ENCODE data around the gene GK.
"Not testable (repeated sequence)": the region's sequence is repeated elsewhere in the genome, so short reads cannot be mapped to it uniquely, and the experiment has no call there.

Gene GK

DNA sequence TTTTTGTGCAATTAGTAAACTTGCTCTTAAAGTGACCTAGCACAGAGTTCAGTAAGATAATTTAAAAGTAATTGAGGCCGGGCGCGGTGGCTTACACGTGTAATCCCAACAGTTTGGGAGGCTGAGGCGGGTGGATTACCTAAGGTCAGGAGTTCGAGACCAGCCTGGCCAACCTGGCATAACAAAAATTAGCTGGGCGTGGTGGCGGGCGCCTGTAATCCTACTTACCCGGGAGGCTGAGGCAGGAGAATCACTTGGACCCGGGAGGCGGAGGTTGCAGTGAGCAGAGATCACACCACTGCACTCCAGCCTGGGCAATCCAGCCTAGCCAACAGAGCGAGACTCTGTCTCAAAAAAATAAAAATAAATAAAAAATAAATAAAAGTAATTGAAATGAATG, 1.2 kb downstream of the GK start:
- H3K36me3 ChIP-seq (ENCODE audit: control insufficient read depth in 1 of 2, insufficient read depth in 2 of 2, low read length in 2 of 2); H3K27me3 ChIP-seq (ENCODE audit: insufficient read depth, low read length); H3K9me3 ChIP-seq (ENCODE audit: insufficient read depth, low read depth, low read length); H3K79me1 ChIP-seq (ENCODE audit: low read length); H2BK5ac ChIP-seq (ENCODE audit: low read depth, low read length, poor library complexity); H3K23ac ChIP-seq (ENCODE audit: low read length); H3K4me2 ChIP-seq (ENCODE audit: low read length); H2BK120ac ChIP-seq (ENCODE audit: insufficient read depth, low read length, poor library complexity); H3K79me2 ChIP-seq (ENCODE audit: control insufficient read depth, insufficient read depth, low read length, poor library complexity); H3K9ac ChIP-seq (ENCODE audit: low read length); H4K12ac ChIP-seq (ENCODE audit: low read depth, low read length); H3K4me1 ChIP-seq (ENCODE audit: control insufficient read depth in 1 of 2, insufficient read depth in 2 of 2, low read length in 2 of 2); H3K18ac ChIP-seq (ENCODE audit: low read length); H4K8ac ChIP-seq (ENCODE audit: low read depth, low read length); H3K14ac ChIP-seq (ENCODE audit: low read length); H2AK5ac ChIP-seq (ENCODE audit: low read length); H3K4me3 ChIP-seq (ENCODE audit: low read depth, low read length); H2BK12ac ChIP-seq (ENCODE audit: low read length); H2AFZ ChIP-seq (ENCODE audit: insufficient read depth, low read length, poor library complexity); H3K4ac ChIP-seq (ENCODE audit: low read depth, low read length); H4K91ac ChIP-seq (ENCODE audit: low read depth, low read length); H3K27ac ChIP-seq (ENCODE audit: low read depth, low read length); DNase-seq: not testable (repeated sequence)
- WGBS (ENCODE audit: extremely low coverage, insufficient coverage, insufficient read length), result no CpG with 5 or more reads among the region's 13 CpGs

DNA sequence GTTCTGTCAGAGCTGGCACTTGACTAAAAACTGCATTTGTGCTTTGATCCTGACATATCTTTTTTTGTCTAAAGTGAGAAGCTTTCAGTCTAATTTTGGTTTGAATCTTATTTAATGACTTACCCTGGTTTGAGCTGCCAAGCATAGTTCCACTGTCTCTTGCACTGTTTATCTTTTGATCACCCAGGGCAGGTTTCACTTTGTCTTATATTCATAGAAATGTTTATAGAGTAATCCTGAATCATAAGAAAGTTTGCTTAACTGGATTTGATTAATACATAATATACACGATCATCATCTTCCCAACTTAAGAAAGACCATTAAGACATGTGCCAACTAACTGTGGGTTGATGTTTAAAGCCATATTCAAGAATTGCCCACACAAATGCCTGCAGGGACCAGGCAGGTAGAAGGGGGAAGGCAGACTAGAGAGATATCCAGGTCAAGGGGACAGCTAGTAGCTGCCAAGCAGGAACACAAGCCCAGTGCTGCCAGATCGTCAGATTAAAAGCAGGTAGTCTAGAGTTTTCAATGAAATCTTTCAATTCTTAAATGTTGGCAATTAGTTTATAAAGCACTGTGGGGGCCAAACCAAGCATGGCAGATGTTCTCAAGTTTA, 1.9 kb downstream of the GK start:
- peaks cover 3 to 7% of the 10 kb centered on the region in 2 experiments for H3K4me1 ChIP-seq (ENCODE audit: control insufficient read depth in 1 of 2, insufficient read depth in 2 of 2, low read length in 2 of 2)
- no peak overlapping the region for H3K9ac ChIP-seq (ENCODE audit: low read length)
- H4K8ac ChIP-seq (ENCODE audit: low read depth, low read length), result no peak overlapping the region
- H3K79me2 ChIP-seq (ENCODE audit: control insufficient read depth, insufficient read depth, low read length, poor library complexity), result no peaks in the 10 kb centered on the region
- no peak overlapping the region for H4K12ac ChIP-seq (ENCODE audit: low read depth, low read length)
- H3K4me3 ChIP-seq (ENCODE audit: low read depth, low read length), result no peak overlapping the region
- H2BK5ac ChIP-seq (ENCODE audit: low read depth, low read length, poor library complexity), result no peak overlapping the region
- H2AFZ ChIP-seq (ENCODE audit: insufficient read depth, low read length, poor library complexity), result no peak overlapping the region
- H3K27me3 ChIP-seq (ENCODE audit: insufficient read depth, low read length), result no peaks in the 10 kb centered on the region
- no peak overlapping the region for H3K4me2 ChIP-seq (ENCODE audit: low read length)
- H3K18ac ChIP-seq (ENCODE audit: low read length), result no peak overlapping the region
- peaks cover 5% of the 10 kb centered on the region for H3K79me1 ChIP-seq (ENCODE audit: low read length)
- no peak overlapping the region for H4K91ac ChIP-seq (ENCODE audit: low read depth, low read length)
- H3K9me3 ChIP-seq (ENCODE audit: insufficient read depth, low read depth, low read length), result no peaks in the 10 kb centered on the region
- H3K27ac ChIP-seq (ENCODE audit: low read depth, low read length), result no peak overlapping the region
- no peak overlapping the region for H3K14ac ChIP-seq (ENCODE audit: low read length)
- no CpG with 5 or more reads among the region's 2 CpGs for WGBS (ENCODE audit: extremely low coverage, insufficient coverage, insufficient read length)
- H2BK12ac ChIP-seq (ENCODE audit: low read length), result no peak overlapping the region
- no peak overlapping the region for H3K4ac ChIP-seq (ENCODE audit: low read depth, low read length)
- H3K36me3 ChIP-seq (ENCODE audit: control insufficient read depth in 1 of 2, insufficient read depth in 2 of 2, low read length in 2 of 2), result no peaks in the 10 kb centered on the region
- no peak overlapping the region for H2BK120ac ChIP-seq (ENCODE audit: insufficient read depth, low read length, poor library complexity)
- no peak overlapping the region for H3K23ac ChIP-seq (ENCODE audit: low read length)
- no peak for DNase-seq
- no peak overlapping the region for H2AK5ac ChIP-seq (ENCODE audit: low read length)

DNA sequence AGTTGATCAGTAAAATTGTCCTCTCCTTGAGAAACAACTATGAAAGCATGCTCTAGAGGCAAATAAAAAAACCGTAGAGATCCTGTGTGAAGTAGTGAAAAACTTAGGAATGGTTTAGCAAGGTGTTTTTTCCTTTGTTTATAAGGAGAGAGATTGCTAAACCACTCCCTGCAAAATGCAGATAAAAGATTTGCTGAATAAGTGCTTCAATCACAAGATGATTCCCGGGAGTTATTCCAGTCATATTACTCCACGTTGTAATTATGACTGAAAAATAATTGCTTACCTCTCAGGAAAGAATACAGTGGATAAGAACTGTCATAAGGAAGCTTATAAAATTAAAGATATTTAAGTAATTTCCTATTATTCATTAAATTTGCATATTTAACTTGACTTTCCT, 2.8 kb downstream of the GK start:
- Histone ChIP-seq H3K18ac (ENCODE audit: low read length) (no peak overlapping the region), H4K8ac (ENCODE audit: low read depth, low read length) (no peak overlapping the region), H3K4me1 (ENCODE audit: control insufficient read depth in 1 of 2, insufficient read depth in 2 of 2, low read length in 2 of 2) (peaks cover 3 to 7% of the 10 kb centered on the region in 2 experiments), H3K4ac (ENCODE audit: low read depth, low read length) (no peak overlapping the region), H3K4me3 (ENCODE audit: low read depth, low read length) (no peak overlapping the region), H4K91ac (ENCODE audit: low read depth, low read length) (no peak overlapping the region), H3K27me3 (ENCODE audit: insufficient read depth, low read length) (no peaks in the 10 kb centered on the region), H3K79me2 (ENCODE audit: control insufficient read depth, insufficient read depth, low read length, poor library complexity) (no peaks in the 10 kb centered on the region), H2BK5ac (ENCODE audit: low read depth, low read length, poor library complexity) (no peak overlapping the region), H3K79me1 (ENCODE audit: low read length) (peaks cover 5% of the 10 kb centered on the region), H3K27ac (ENCODE audit: low read depth, low read length) (no peak overlapping the region), H3K36me3 (ENCODE audit: control insufficient read depth in 1 of 2, insufficient read depth in 2 of 2, low read length in 2 of 2) (no peaks in the 10 kb centered on the region), H4K12ac (ENCODE audit: low read depth, low read length) (no peak overlapping the region), H3K4me2 (ENCODE audit: low read length) (no peak overlapping the region), H3K9me3 (ENCODE audit: insufficient read depth, low read depth, low read length) (no peaks in the 10 kb centered on the region), H2BK12ac (ENCODE audit: low read length) (no peak overlapping the region), H2AFZ (ENCODE audit: insufficient read depth, low read length, poor library complexity) (no peak overlapping the region), H3K14ac (ENCODE audit: low read length) (no peak overlapping the region), H3K9ac (ENCODE audit: low read length) (no peak overlapping the region), H3K23ac (ENCODE audit: low read length) (no peak overlapping the region), H2BK120ac (ENCODE audit: insufficient read depth, low read length, poor library complexity) (no peak overlapping the region), H2AK5ac (ENCODE audit: low read length) (no peak overlapping the region)
- no peak for DNase-seq
- no CpG with 5 or more reads among the region's 3 CpGs for WGBS (ENCODE audit: extremely low coverage, insufficient coverage, insufficient read length)

DNA sequence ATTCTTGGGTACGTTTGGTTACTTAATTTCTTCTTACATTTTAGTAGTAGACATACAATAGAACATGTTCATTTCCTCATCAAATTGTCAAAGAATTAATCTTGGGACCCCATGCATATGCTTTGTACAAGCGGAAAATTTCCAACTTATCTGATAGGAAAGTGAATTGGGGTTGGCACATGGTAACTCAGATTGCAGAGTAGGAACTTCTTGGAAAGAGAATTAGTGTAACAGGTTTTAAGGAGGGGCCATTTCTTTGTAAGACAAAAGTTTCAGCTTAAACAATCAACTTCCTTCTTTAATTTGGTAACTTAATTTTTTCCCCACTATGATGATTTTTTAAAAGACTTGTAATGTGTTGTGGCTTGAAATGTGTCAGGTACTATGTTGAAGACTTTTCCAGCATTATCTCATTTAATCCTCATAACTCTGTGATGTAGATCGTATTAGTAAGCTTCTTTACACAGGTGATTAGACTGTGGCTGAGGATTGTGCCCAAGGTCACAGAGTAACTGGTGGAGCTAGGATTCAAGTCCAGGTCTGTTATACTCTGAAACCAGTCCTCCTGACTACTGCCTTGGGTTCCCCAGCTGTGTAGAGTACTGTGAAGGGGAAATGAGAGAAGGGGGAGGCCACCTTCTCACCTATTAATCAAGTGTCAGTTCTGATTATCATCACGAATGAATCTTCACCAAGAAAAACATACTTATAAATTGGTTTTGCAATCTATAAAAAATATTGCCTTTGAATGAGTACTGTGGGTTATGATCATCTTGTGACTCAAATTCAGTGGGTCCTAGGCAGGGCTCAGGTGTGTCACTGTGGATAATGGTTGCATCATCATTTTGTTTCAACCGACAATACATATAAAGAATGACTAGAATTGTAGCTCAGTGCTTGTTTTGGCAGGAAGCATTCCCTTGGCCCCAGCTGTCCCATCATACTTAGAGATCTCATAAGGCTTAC, 4.3 kb downstream of the GK start:
- H3K4me1 ChIP-seq (ENCODE audit: control insufficient read depth in 1 of 2, insufficient read depth in 2 of 2, low read length in 2 of 2), result peaks cover 3 to 4% of the 10 kb centered on the region in 2 experiments

More for the DNA sequence above, 4.3 kb downstream of the GK start:
- H2AFZ ChIP-seq (ENCODE audit: insufficient read depth, low read length, poor library complexity), result no peak overlapping the region
- no peak overlapping the region for H2AK5ac ChIP-seq (ENCODE audit: low read length)
- H3K4me2 ChIP-seq (ENCODE audit: low read length), result no peak overlapping the region
- no peaks in the 10 kb centered on the region for H3K36me3 ChIP-seq (ENCODE audit: control insufficient read depth in 1 of 2, insufficient read depth in 2 of 2, low read length in 2 of 2)
- no peak overlapping the region for H3K14ac ChIP-seq (ENCODE audit: low read length)
- H3K27me3 ChIP-seq (ENCODE audit: insufficient read depth, low read length), result no peaks in the 10 kb centered on the region
- no peak overlapping the region for H4K91ac ChIP-seq (ENCODE audit: low read depth, low read length)
- H3K79me1 ChIP-seq (ENCODE audit: low read length), result peaks cover 3% of the 10 kb centered on the region
- no peak overlapping the region for H3K23ac ChIP-seq (ENCODE audit: low read length)
- H2BK5ac ChIP-seq (ENCODE audit: low read depth, low read length, poor library complexity), result no peak overlapping the region
- no peak overlapping the region for H2BK120ac ChIP-seq (ENCODE audit: insufficient read depth, low read length, poor library complexity)
- H2BK12ac ChIP-seq (ENCODE audit: low read length), result no peak overlapping the region
- no peak overlapping the region for H3K4me3 ChIP-seq (ENCODE audit: low read depth, low read length)
- no peak overlapping the region for H3K27ac ChIP-seq (ENCODE audit: low read depth, low read length)
- no peaks in the 10 kb centered on the region for H3K9me3 ChIP-seq (ENCODE audit: insufficient read depth, low read depth, low read length)
- no peak overlapping the region for H4K12ac ChIP-seq (ENCODE audit: low read depth, low read length)
- no peak overlapping the region for H4K8ac ChIP-seq (ENCODE audit: low read depth, low read length)
- no peaks in the 10 kb centered on the region for H3K79me2 ChIP-seq (ENCODE audit: control insufficient read depth, insufficient read depth, low read length, poor library complexity)
- no peak overlapping the region for H3K18ac ChIP-seq (ENCODE audit: low read length)
- WGBS (ENCODE audit: extremely low coverage, insufficient coverage, insufficient read length), result no CpG with 5 or more reads among the region's 5 CpGs
- no peak for DNase-seq
- no peak overlapping the region for H3K4ac ChIP-seq (ENCODE audit: low read depth, low read length)
- H3K9ac ChIP-seq (ENCODE audit: low read length), result no peak overlapping the region
